ENCODE results near the gene CHRNB1.

CHRNB1 gene

DNA sequence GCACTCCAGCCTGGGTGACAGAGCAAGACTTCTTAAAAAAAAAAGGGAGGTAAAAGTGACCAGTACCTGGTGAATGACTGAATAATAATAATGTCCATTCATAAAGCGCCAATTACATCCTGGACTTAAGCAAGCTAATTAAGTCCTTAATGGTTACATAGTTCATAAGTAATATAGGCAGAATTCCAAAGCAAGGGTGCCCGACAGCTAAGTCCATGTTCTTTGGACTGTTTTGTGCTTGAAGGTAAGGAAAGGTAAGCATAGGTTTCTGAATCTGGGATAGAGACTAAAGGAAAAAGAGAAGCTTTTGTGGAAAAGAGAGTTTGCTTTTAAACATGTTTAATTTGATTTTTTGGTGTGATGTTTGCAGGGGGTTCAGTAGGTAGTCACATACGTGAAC lies 49.1 kb downstream of the CHRNB1 start:
- DNase-seq (ENCODE audit: low read depth, low spot score) = no peak
- in situ Hi-C loops (cut with HindIII; ENCODE audit: low sequenced_read_pairs) = no loop called here
- no peak overlapping the region for H3K4me3 ChIP-seq (ENCODE audit: low read depth, low read length)
- TF ChIP-seq, protein P1, sequence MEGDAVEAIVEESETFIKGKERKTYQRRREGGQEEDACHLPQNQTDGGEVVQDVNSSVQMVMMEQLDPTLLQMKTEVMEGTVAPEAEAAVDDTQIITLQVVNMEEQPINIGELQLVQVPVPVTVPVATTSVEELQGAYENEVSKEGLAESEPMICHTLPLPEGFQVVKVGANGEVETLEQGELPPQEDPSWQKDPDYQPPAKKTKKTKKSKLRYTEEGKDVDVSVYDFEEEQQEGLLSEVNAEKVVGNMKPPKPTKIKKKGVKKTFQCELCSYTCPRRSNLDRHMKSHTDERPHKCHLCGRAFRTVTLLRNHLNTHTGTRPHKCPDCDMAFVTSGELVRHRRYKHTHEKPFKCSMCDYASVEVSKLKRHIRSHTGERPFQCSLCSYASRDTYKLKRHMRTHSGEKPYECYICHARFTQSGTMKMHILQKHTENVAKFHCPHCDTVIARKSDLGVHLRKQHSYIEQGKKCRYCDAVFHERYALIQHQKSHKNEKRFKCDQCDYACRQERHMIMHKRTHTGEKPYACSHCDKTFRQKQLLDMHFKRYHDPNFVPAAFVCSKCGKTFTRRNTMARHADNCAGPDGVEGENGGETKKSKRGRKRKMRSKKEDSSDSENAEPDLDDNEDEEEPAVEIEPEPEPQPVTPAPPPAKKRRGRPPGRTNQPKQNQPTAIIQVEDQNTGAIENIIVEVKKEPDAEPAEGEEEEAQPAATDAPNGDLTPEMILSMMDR (IDR thresholded peaks at IDR 0.05; ENCODE audit: low read depth, low read length) = no peak

DNA sequence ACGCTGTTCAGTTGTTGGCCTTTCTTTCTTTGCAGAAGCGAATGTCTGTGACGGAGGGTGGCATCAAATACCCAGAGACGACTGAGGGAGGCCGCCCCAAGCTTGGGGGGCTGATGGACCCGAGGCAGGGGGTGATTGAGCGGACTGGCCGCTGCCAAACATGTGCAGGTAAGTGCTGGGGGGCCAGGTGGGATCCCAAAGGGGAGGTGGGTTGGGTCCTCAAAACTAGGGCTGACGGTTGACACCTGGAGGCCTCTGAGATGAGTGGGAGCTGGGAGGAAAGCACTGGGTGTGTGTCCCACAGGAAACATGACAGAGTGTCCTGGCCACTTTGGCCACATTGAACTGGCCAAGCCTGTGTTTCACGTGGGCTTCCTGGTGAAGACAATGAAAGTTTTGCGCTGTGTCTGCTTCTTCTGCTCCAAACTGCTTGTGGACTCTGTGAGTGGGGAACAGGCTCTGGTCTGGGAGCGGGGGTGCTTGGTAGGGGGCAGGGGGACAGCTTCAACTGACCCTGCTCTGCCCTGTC lies 51.1 kb downstream of the CHRNB1 start:
- TF ChIP-seq, protein P1 (IDR thresholded peaks at IDR 0.05; ENCODE audit: low read depth, low read length) = no peak
- no peak for DNase-seq (ENCODE audit: low read depth, low spot score)
- in situ Hi-C loops (cut with HindIII; ENCODE audit: low sequenced_read_pairs) = no loop called here
- H3K4me3 ChIP-seq (ENCODE audit: low read depth, low read length) = no peak overlapping the region

DNA sequence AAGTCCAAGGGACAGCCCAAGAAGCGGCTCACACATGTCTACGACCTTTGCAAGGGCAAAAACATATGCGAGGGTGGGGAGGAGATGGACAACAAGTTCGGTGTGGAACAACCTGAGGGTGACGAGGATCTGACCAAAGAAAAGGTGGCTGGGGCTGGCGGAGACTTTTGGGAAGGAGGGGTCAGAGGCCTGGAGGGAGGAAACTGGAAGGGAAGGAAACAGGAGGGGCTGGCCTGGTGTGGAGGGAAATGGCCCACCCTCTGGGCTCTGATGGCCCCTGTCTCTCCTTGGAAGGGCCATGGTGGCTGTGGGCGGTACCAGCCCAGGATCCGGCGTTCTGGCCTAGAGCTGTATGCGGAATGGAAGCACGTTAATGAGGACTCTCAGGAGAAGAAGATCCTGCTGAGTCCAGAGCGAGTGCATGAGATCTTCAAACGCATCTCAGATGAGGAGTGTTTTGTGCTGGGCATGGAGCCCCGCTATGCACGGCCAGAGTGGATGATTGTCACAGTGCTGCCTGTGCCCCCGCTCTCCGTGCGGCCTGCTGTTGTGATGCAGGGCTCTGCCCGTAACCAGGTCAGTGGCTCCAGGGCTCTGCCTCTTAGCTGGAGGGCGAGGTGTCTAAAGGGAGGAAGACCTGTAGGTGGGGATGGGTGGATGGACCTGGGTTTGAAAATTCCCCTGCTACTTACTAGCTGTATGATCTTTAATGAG lies 51.8 kb downstream of the CHRNB1 start:
- TF ChIP-seq, protein P1 (IDR thresholded peaks at IDR 0.05; ENCODE audit: low read depth, low read length) = no peak
- no peak for DNase-seq (ENCODE audit: low read depth, low spot score)
- no peak overlapping the region for H3K4me3 ChIP-seq (ENCODE audit: low read depth, low read length)
- in situ Hi-C loops (cut with HindIII; ENCODE audit: low sequenced_read_pairs) = no loop called here

DNA sequence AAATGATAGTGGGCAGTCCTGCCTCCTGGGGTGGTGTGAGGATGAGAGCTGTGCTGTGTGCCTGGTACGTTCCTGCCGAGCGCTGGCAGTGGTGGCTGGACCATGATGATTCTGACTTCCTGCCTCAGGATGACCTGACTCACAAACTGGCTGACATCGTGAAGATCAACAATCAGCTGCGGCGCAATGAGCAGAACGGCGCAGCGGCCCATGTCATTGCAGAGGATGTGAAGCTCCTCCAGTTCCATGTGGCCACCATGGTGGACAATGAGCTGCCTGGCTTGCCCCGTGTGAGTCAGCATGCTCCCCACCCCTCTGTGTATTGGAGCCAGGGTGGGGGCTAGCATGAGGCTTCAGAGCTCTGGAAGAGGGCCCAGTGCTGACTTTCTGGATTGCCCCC lies 52.4 kb downstream of the CHRNB1 start:
- no peak overlapping the region for H3K4me3 ChIP-seq (ENCODE audit: low read depth, low read length)
- TF ChIP-seq, protein P1 (IDR thresholded peaks at IDR 0.05; ENCODE audit: low read depth, low read length) = no peak
- no peak for DNase-seq (ENCODE audit: low read depth, low spot score)
- in situ Hi-C loops (cut with HindIII; ENCODE audit: low sequenced_read_pairs) = no loop called here

DNA sequence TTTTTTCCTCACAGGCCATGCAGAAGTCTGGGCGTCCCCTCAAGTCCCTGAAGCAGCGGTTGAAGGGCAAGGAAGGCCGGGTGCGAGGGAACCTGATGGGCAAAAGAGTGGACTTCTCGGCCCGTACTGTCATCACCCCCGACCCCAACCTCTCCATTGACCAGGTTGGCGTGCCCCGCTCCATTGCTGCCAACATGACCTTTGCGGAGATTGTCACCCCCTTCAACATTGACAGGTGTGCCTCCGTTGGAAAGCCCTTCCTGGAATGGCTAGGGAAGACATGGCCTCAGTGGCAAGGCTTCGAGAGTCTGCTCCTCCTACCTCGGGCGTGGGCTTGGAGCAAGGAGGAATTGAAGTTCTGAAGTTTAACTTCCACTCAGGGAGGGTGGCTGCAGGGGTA lies 52.8 kb downstream of the CHRNB1 start:
- in situ Hi-C loops (cut with HindIII; ENCODE audit: low sequenced_read_pairs) = no loop called here
- H3K4me3 ChIP-seq (ENCODE audit: low read depth, low read length) = no peak overlapping the region
- no peak for DNase-seq (ENCODE audit: low read depth, low spot score)
- TF ChIP-seq, protein P1 (IDR thresholded peaks at IDR 0.05; ENCODE audit: low read depth, low read length) = no peak

DNA sequence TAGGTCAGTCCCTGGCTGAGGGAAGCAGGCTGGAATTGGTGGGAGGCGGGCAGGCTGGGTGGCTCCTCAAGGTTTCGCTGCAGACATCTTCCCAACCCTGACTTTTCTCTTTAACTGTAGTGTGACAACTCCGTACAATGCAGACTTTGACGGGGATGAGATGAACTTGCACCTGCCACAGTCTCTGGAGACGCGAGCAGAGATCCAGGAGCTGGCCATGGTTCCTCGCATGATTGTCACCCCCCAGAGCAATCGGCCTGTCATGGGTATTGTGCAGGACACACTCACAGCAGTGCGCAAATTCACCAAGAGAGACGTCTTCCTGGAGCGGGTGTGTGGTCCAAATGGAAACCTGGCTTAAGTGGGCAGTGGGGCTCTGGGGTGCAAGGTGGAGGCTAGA lies 54.3 kb downstream of the CHRNB1 start:
- H3K4me3 ChIP-seq (ENCODE audit: low read depth, low read length) = no peak overlapping the region
- in situ Hi-C loops (cut with HindIII; ENCODE audit: low sequenced_read_pairs) = no loop called here
- TF ChIP-seq, protein P1 (IDR thresholded peaks at IDR 0.05; ENCODE audit: low read depth, low read length) = no peak
- DNase-seq (ENCODE audit: low read depth, low spot score) = no peak
